Calu3 (cell line): ENCODE data around the gene KLF15. TPM values are rescaled to one million over a fixed set of nuclear protein-coding genes. Genes with fewer than 3 reads are reported as not detected.

ENCODE experiments used
- BruUV-seq: library from RNA; stranded (reverse); fragments of 400-500 nt; replicated peaks from 2 replicates; lab custom pipeline; 2021; lab: Mats Ljungman, UMichigan
- CTCF ChIA-PET: fragments of 300-600 bp; sonication (Branson Sonifier 250); formaldehyde crosslinking; loops from one replicate; lab custom pipeline; 2022; ENCODE audit warnings: antibody characterized with exemption; lab: Charles Lee
- DNase-seq: peaks from one replicate; pipeline ENCODE4 v3.0.0; 2022
- H3K27ac Mint-ChIP-seq: one replicate; pipeline ENCODE4 v1.8.0; 2022; ENCODE audit warnings: mixed read lengths; ENCODE audit not compliant: unreplicated experiment
- H3K27me3 Mint-ChIP-seq: one replicate; pipeline ENCODE4 v1.8.0; 2022; ENCODE audit warnings: mixed read lengths; ENCODE audit not compliant: unreplicated experiment
- H3K36me3 Mint-ChIP-seq: one replicate; pipeline ENCODE4 v1.8.0; 2022; ENCODE audit warnings: mild to moderate bottlenecking, moderate library complexity, mixed read lengths; ENCODE audit not compliant: insufficient read depth, unreplicated experiment
- H3K4me1 Mint-ChIP-seq: one replicate; pipeline ENCODE4 v1.8.0; 2022; ENCODE audit warnings: mild to moderate bottlenecking, low read depth, mixed read lengths; ENCODE audit not compliant: unreplicated experiment
- H3K4me3 Mint-ChIP-seq: one replicate; pipeline ENCODE4 v1.8.0; 2022; ENCODE audit warnings: mild to moderate bottlenecking, low read depth, moderate library complexity, mixed read lengths; ENCODE audit not compliant: unreplicated experiment
- H3K9me3 Mint-ChIP-seq: one replicate; pipeline ENCODE4 v1.8.0; 2022; ENCODE audit warnings: low read depth, mixed read lengths; ENCODE audit not compliant: unreplicated experiment
- CTCF ChIP-seq: fragments of 200-600 bp; IDR thresholded peaks from one replicate; pipeline ENCODE4 v1.8.0; 2022; ENCODE audit warnings: antibody characterized with exemption; ENCODE audit not compliant: unreplicated experiment
- intact Hi-C: fragments of 100-400 bp; cut with micrococcal nuclease; formaldehyde crosslinking; loops from one replicate; pipeline ENCODE4 v1.10.0; 2022; ENCODE audit not compliant: unreplicated experiment
- total RNA-seq: library from RNA; stranded (reverse); gene quantifications from 2 replicates; pipeline ENCODE4 v1.2.3, GENCODE V29; 2022

Gene KLF15
- total RNA-seq, 1 experiment from 2014 or later: 8.2 TPM

GRCh38 chr3:126373682-126374601, 16.7 kb upstream of the KLF15 start:
- Mint-ChIP-seq H3K36me3 (no peaks in the 10 kb centered on the region), H3K9me3 (no peaks in the 10 kb centered on the region), H3K27me3 (peaks cover 66% of the 10 kb centered on the region), H3K27ac (no peak overlapping the region), H3K4me3 (no peak overlapping the region), H3K4me1 (no peaks in the 10 kb centered on the region)
- no peak for TF ChIP-seq CTCF
- intact Hi-C loops: no loop called here
- BruUV-seq: no TSS peak
- no peak for DNase-seq
- CTCF ChIA-PET: interaction anchor here (1.2 kb wide), 1 partner anchor 15 kb away, joined by 4 read pairs; no protein-coding TSS in a partner anchor

- Mint-ChIP-seq H3K4me3 (no peak overlapping the region), H3K9me3 (no peaks in the 10 kb centered on the region), H3K36me3 (no peaks in the 10 kb centered on the region), H3K27me3 (peaks cover 59% of the 10 kb centered on the region), H3K27ac (no peak overlapping the region), H3K4me1 (no peaks in the 10 kb centered on the region)
- no peak for DNase-seq
- no peak for TF ChIP-seq CTCF
- intact Hi-C loops: no loop called here
- no TSS peak for BruUV-seq
- CTCF ChIA-PET: interaction anchor here (1.2 kb wide), 1 partner anchor 16 kb away, joined by 4 read pairs; no protein-coding TSS in a partner anchor
Measured at GRCh38 chr3:126373146-126373613, 16.0 kb upstream of the KLF15 start.

- CTCF ChIA-PET: interaction anchor here (1.2 kb wide), 1 partner anchor 16 kb away, joined by 4 read pairs; no protein-coding TSS in a partner anchor
- H3K9me3 Mint-ChIP-seq: no peaks in the 10 kb centered on the region
- no peak overlapping the region for H3K27ac Mint-ChIP-seq
- H3K4me1 Mint-ChIP-seq: no peaks in the 10 kb centered on the region
- intact Hi-C loops: no loop called here
- H3K36me3 Mint-ChIP-seq: no peaks in the 10 kb centered on the region
- no peak for TF ChIP-seq CTCF
- no peak for DNase-seq
- no peak overlapping the region for H3K4me3 Mint-ChIP-seq
- peaks cover 53% of the 10 kb centered on the region for H3K27me3 Mint-ChIP-seq
- BruUV-seq: no TSS peak
Measured at GRCh38 chr3:126372413-126373145, 15.4 kb upstream of the KLF15 start.

- H3K9me3 Mint-ChIP-seq: no peaks in the 10 kb centered on the region
Measured at GRCh38 chr3:126371096-126371705, 14.0 kb upstream of the KLF15 start.

More at GRCh38 chr3:126371096-126371705, 14.0 kb upstream of the KLF15 start:
- no peak overlapping the region for H3K4me3 Mint-ChIP-seq
- no peak for DNase-seq
- no peak for TF ChIP-seq CTCF
- no peak overlapping the region for H3K27ac Mint-ChIP-seq
- CTCF ChIA-PET: interaction anchor here (0.6 to 1.1 kb wide), 3 partner anchors 14 to 247 kb away, joined by 3 read pairs; partner anchors contain the start of gene KLF15
- BruUV-seq: no TSS peak
- H3K4me1 Mint-ChIP-seq: no peaks in the 10 kb centered on the region
- no peaks in the 10 kb centered on the region for H3K36me3 Mint-ChIP-seq
- peaks cover 41% of the 10 kb centered on the region for H3K27me3 Mint-ChIP-seq
- intact Hi-C loops: no loop called here
